Measurements from ENCODE around the gene SMIM7. TPM values are rescaled to one million over a fixed set of nuclear protein-coding genes. Genes with fewer than 3 reads are reported as not detected.

SMIM7 gene
- total and polyA plus RNA-seq, 2 donors from 2014 or later: 66.2 to 144 TPM

- no peaks in the 10 kb centered on the region for H3K9me3 ChIP-seq (ENCODE audit: control insufficient read depth in 2 of 3, insufficient read depth in 1 of 3, low read length in 3 of 3)
- no peak overlapping the region for H3K27ac ChIP-seq (ENCODE audit: low read depth in 2 of 2, low read length in 2 of 2)
- no peak overlapping the region for H3K4me3 ChIP-seq (ENCODE audit: low read length in 3 of 3)
- DNase-seq (no peak), FAIRE-seq (no peak)
- H3K9ac ChIP-seq (ENCODE audit: low read length in 3 of 3): no peak overlapping the region
- intact Hi-C loops (cut with DNase I): no loop called here
- peaks cover 0 to 11% (median 0%) of the 10 kb centered on the region in 3 donors for H3K4me1 ChIP-seq (ENCODE audit: control insufficient read depth in 2 of 3, insufficient read depth in 2 of 3, low read depth in 1 of 3, low read length in 3 of 3)
- no peaks in the 10 kb centered on the region for H3K27me3 ChIP-seq (ENCODE audit: control insufficient read depth, insufficient read depth, low read length)
- H3K36me3 ChIP-seq (ENCODE audit: control insufficient read depth in 2 of 3, insufficient read depth in 3 of 3, low read length in 3 of 3): no peaks in the 10 kb centered on the region
- TF ChIP-seq CTCF (IDR thresholded peaks at IDR 0.05; ENCODE audit: borderline replicate concordance, extremely low read depth, insufficient read depth): no peak
Measured at GRCh38 chr19:16598848-16599247, 61.1 kb downstream of the SMIM7 start.

GRCh38 chr19:16596399-16596798, 63.5 kb downstream of the SMIM7 start:
- Histone ChIP-seq H3K4me3 (ENCODE audit: low read length in 3 of 3) (no peak overlapping the region), H3K4me1 (ENCODE audit: control insufficient read depth in 2 of 3, insufficient read depth in 2 of 3, low read depth in 1 of 3, low read length in 3 of 3) (peaks cover 0 to 16% (median 7%) of the 10 kb centered on the region in 3 donors), H3K9ac (ENCODE audit: low read length in 3 of 3) (no peak overlapping the region), H3K36me3 (ENCODE audit: control insufficient read depth in 2 of 3, insufficient read depth in 3 of 3, low read length in 3 of 3) (no peaks in the 10 kb centered on the region), H3K9me3 (ENCODE audit: control insufficient read depth in 2 of 3, insufficient read depth in 1 of 3, low read length in 3 of 3) (no peaks in the 10 kb centered on the region), H3K27me3 (ENCODE audit: control insufficient read depth, insufficient read depth, low read length) (no peaks in the 10 kb centered on the region), H3K27ac (ENCODE audit: low read depth in 2 of 2, low read length in 2 of 2) (no peak overlapping the region)
- FAIRE-seq (no peak), DNase-seq (no peak)
- no peak for TF ChIP-seq CTCF (IDR thresholded peaks at IDR 0.05; ENCODE audit: borderline replicate concordance, extremely low read depth, insufficient read depth)
- intact Hi-C loops (cut with DNase I): no loop called here

Other genes with a start within 250 kb of the SMIM7 start
- gene EPS15L1, start 188.2 kb downstream of the SMIM7 start, total RNA-seq: 43.3 TPM
- 34.2 TPM for gene EPS15L1, start 188.2 kb downstream of the SMIM7 start, polyA plus RNA-seq (ENCODE audit: insufficient read depth, low read depth, low replicate concordance)
- not detected for gene CALR3, start 164.0 kb downstream of the SMIM7 start, total RNA-seq
- gene CALR3, start 164.0 kb downstream of the SMIM7 start, polyA plus RNA-seq (ENCODE audit: insufficient read depth, low read depth, low replicate concordance): not detected
- gene C19orf44, start 163.8 kb downstream of the SMIM7 start, total RNA-seq: 8.6 TPM
- 6.2 TPM for gene C19orf44, start 163.8 kb downstream of the SMIM7 start, polyA plus RNA-seq (ENCODE audit: insufficient read depth, low read depth, low replicate concordance)
- 37.2 TPM for gene CHERP, start 117.7 kb downstream of the SMIM7 start, total RNA-seq
- 14.6 TPM for gene CHERP, start 117.7 kb downstream of the SMIM7 start, polyA plus RNA-seq (ENCODE audit: insufficient read depth, low read depth, low replicate concordance)
- 47.1 TPM for gene SLC35E1, start 87.7 kb downstream of the SMIM7 start, total RNA-seq
- gene SLC35E1, start 87.7 kb downstream of the SMIM7 start, polyA plus RNA-seq (ENCODE audit: insufficient read depth, low read depth, low replicate concordance): 19.8 TPM
- 11.8 TPM for gene MED26, start 31.9 kb downstream of the SMIM7 start, total RNA-seq
- 3.6 TPM for gene MED26, start 31.9 kb downstream of the SMIM7 start, polyA plus RNA-seq (ENCODE audit: insufficient read depth, low read depth, low replicate concordance)
- gene TMEM38A, start 995 bp upstream of the SMIM7 start, total RNA-seq: 5.8 TPM
- 10.7 TPM for gene TMEM38A, start 995 bp upstream of the SMIM7 start, polyA plus RNA-seq (ENCODE audit: insufficient read depth, low read depth, low replicate concordance)
- gene NWD1, start 59.7 kb upstream of the SMIM7 start, total RNA-seq: 1.9 TPM
- gene NWD1, start 59.7 kb upstream of the SMIM7 start, polyA plus RNA-seq (ENCODE audit: insufficient read depth, low read depth, low replicate concordance): 0.17 TPM
- gene SIN3B, start 169.3 kb upstream of the SMIM7 start, total RNA-seq: 62.0 TPM
- 12.2 TPM for gene SIN3B, start 169.3 kb upstream of the SMIM7 start, polyA plus RNA-seq (ENCODE audit: insufficient read depth, low read depth, low replicate concordance)
- 3.2 TPM for gene F2RL3, start 228.9 kb upstream of the SMIM7 start, total RNA-seq
- gene F2RL3, start 228.9 kb upstream of the SMIM7 start, polyA plus RNA-seq (ENCODE audit: insufficient read depth, low read depth, low replicate concordance): 1.4 TPM